Stimulated activated CD8-positive, alpha-beta memory T cell treated with anti-CD3 and anti-CD28 coated beads, Interleukin-4, amount 100 ng/mL, for 48 hours (primary cell): ENCODE data around the gene PTPRO.

Source experiments
- DNase-seq: peaks from one replicate; pipeline ENCODE4 v3.0.0-alpha.2; 2020

The PTPRO gene

DNA sequence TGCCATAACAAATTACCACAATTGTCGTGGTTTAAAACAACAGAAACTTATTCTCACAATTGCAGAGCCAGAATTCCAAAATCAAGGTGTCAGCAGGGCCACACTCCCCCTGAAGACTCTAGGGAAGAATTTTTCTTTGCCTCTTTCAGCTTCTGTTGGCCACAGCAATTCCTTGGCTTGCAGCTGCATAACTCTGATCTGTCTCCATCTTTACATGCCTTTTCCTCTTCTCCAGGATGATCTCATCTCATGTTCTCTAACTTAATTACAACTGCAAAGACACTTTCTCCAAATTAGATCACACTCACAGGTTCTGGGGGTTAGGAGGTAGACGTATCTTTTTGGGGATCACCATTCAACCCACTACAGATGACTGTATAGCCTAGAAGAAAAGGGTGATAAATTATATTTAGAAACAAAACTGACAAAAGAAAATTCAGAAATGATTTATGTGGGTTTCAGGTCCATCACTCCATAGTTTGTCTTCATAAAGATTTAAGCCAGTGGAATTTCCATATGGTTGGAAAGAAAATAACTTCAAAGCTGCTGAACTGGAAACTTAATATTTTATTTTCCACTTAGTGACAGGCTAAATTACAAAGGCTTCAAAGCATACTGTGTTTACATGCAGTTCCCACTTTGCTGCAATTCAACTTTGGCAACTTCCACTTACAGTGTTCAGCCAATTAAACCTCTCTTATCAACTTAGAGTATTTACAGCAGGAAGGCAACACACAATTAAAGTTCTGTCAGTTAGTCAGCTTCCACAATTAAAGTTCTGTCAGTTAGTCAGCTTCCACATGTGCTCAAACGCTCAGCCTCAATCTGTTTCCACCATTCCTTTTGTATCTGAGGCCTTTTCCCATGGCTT, 253.6 kb downstream of the PTPRO start:
- DNase-seq = no peak

DNA sequence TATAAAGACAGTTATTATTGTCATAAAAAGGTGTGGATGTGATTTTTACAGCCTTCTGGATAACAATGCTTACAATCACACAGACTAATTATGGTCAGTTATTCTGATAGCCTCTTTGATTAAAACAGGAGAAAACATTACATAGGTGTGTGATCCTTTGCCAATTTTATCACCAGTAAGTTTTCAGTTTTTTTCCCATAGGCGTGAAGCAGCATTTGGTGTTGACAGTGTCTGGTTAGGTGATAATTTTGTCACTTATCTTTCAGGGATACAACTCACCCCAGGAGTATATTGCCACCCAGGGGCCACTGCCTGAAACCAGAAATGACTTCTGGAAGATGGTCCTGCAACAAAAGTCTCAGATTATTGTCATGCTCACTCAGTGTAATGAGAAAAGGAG, 258.1 kb downstream of the PTPRO start:
- DNase-seq = no peak

DNA sequence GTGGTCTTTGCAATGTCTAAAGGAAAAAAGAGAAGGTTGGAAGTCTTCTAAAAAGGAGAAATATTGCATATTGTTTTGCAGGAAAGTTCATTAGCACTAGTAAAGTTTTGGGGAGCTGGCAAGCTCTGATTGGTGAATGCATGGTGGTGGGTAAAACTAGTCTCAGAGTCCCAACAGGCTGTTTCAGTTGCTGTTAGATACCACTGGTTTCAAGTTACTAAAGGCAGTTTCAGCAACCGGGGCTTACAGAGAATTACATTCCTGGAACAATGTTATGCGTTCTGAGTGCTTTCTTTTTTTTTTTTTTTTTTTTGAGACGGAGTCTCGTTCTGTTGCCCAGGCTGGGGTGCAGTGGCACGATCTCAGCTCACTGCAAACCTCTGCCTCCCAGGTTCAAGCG, 258.7 kb downstream of the PTPRO start:
- no peak for DNase-seq

DNA sequence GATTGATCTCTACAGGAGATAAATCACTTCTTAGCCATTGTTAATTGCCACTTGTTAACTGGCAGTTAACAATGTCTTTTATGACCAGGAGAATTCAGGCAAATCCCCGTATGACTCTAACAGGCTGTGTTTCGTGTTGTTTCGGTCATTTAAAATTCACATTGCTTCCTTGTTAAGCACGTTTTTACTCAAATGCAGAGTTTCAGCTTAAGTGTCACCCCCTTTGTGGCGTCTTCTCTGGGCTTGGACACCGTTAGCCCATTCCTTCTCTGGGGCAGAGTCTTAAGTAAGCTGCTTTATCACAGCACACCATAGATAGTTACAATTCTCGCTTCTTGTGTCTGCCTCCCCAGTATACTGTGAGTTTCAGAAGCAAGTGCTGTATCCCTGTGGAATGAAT, 261.5 kb downstream of the PTPRO start:
- no peak for DNase-seq

DNA sequence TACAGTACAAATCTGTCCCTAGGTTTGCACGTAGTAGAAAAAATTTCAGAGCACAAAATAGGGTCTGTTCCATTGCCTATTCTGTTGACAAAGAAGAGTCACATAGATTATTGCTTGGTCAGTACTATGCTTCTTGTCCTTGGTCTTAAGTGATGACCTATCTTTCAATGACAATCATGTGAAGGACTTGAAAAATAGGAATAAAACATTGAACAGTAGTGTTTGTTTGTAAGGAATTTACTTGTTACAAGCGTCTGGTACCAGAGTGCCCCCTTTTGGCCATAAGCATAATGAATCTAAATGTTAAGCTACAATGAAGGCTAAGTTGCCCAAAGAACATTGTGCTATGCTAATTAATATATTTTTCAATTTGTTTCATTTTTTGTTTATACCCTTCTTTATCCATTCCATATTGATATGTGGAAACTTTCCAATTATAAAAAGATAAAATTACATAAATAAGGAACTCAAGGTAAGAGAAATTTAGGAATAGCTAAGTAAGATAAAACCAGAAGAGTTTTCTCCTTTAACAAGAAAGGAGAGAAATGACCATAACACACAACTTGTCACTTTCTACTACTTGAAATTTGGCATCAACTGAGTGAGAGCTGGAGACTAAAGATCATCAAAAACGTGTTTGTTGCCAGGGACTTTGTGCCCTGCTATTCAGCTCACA, 262.2 kb downstream of the PTPRO start:
- peak; percentile 34 for DNase-seq

DNA sequence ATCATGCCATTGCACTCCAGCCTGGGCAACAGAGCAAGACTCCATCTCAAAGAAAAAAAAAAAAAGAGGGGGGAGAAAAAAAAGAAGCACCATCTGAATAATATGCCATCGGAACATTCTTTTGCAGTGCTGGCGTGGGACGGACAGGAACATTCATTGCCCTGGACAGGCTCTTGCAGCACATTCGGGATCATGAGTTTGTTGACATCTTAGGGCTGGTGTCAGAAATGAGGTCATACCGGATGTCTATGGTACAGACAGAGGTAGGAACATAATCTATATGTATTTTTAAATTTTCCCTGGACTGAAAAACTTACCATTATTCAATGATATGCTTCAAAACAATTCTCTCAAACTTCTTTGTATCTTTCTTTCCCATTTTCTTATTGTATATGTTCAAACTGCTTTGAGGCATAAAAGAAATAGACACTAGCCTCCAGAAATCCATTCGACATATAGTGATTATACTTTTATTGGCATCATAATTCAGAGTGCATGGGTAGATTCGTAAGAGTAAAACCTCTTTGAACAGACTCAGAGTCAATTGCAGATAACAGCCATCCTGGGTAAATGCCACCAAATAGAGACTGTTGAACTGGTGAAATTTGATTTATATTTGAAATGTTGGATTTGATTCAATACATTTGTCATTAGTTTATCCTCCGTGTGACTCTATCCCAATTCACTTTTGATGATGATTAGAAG, 267.2 kb downstream of the PTPRO start:
- no peak for DNase-seq

DNA sequence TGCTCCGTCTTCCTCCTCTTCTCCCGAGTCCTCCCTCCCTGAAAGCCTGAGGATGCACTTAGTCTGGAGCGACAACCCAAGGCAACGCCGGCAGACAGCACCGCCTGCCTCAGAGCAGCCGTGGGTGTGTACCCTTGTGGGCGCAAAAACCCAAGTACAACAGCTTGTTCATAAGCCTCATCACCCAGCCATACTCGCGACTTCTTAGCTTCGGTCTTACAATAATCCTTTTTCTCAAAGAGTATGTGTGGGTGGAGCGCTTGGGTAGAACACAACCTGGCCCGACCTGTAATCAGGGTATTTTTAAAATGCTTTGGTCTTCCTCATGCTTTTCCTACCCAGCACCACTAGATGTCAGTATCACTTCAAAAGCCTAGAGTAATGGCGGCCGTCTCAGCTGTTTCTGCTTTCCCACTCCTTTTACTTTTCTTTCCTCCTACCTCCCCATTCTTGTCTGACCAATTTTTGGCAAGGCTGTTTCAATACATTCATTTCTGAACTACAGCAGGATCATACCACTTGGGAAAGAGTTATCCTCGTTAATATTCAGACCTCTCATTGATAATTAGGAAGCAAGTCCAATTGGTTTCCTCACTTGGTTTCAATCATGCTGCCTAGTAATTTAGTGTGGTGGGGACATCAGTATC, 268.0 kb downstream of the PTPRO start:
- DNase-seq = peak; percentile 37

DNA sequence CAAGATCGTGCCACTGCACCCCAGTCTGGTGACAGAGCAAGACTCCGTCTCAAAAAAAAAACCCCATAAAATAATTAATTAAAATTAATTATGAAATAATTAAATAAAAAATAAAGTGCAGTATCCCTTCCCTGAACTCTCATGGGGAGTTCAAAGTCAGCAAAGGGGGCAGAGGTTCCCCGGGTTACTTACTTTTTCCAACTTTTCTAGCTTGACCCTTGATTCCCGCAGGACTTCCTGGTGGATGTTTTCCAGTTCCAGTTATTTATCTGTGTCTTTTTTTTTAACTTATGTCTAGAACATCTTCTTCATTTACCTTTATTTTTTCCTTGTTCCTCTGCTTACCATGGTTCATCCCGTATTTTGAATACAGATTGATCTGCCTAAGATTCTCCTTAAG, 269.5 kb downstream of the PTPRO start:
- DNase-seq = no peak

DNA sequence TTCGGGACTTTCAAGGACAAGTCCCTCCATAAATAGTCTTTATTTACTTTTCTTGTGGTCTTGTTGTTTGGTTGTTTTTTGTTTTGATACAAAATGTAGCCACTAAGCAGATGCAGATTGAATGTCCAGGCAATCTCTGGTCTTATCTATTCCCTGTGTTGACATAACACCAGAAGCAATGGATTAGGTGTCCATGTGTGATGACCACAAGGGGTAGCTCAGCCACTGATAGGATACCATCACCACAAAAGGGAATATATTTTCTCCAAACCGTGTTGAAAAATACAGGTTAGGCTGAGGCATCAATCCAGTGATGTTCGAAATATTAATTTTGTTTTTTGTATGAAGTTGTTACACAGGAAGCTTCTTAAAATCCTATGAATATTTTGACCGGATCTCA, 270.6 kb downstream of the PTPRO start:
- no peak for DNase-seq

DNA sequence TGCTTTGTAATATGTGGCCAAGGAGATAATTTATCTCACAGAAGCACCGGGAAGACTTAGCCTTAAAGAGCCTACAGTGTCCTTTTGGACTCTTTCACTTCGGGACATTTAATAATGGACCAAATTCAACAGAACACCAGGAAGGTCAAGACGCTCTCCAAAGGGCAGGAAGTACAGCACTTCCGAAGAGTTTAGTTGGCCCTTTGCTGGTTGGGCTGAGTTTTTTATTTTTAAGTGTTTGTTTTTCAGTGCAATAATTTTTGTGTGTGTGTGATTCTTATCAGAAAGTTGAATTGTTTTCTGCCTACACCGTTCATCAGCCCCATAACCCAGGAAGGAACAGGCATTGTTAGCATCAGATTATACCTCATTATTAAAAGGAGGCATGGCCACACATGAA, 273.9 kb downstream of the PTPRO start:
- DNase-seq = no peak

DNA sequence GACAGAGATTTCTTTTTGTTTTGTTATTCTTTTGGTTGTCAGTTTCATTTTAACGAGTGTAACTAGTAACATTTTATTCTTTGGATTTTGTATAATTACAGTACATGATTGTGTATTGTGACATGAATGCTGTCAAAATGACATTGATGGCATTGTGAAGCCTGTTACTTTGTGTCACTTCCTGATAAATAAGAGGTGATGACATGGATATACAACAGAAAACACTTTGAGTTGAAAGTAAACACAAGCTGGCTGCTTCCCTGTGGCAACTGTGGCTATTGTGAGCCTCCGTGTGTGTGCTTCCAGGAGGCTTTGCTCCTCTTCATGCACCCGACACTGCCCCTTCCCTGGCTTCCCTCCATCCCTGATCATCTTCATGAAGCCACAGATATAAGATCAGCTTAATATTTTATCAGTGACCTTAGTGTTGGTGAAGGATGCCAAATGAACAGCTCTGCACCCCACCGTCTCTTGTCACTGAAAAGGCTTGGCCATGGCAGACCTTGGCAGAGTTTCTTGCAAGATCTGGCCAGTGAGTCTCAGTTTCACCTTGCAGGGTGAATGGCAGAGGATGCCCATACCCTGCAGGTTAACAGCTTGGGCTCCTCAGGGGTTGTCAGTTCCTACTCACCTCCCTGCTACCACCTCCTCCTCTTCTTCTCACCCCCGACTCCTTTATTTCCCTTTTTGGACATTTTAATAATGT, 275.0 kb downstream of the PTPRO start:
- DNase-seq = no peak

DNA sequence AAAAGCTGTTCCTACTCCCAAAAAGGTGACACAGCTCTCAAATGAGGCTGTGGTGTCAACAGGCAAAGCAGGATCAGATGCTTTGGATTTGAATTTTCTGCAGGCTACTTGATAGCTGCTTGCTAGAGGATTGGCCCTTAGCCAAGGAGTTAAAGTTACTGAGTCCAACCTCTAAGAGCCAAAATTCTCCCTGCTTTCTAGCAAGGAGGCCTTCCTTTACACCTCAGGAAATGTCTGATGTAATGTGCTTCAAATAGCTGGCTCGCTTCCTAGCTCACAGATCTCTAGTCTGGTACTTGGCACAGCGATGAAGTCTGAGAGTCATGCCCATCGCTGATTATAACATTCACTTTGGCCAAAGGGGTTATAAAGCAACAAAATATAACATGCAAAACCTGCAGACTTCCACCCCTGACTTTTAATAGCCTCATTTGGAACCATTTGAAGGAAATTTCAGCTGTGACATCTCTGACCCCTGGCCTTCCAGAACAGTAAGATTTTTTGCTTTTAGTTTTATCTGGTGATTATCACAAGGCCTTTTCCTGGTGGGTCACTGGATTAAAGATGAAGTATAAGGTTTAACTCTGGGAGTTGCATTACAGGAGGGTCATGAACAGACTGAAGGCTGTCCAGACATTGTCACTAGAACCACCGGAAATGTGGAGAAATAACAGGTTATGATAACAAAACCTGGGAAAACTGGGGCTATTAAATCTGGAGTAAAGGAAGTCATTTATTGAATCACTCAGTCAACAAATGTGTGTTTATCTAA, 277.1 kb downstream of the PTPRO start:
- DNase-seq = no peak

DNA sequence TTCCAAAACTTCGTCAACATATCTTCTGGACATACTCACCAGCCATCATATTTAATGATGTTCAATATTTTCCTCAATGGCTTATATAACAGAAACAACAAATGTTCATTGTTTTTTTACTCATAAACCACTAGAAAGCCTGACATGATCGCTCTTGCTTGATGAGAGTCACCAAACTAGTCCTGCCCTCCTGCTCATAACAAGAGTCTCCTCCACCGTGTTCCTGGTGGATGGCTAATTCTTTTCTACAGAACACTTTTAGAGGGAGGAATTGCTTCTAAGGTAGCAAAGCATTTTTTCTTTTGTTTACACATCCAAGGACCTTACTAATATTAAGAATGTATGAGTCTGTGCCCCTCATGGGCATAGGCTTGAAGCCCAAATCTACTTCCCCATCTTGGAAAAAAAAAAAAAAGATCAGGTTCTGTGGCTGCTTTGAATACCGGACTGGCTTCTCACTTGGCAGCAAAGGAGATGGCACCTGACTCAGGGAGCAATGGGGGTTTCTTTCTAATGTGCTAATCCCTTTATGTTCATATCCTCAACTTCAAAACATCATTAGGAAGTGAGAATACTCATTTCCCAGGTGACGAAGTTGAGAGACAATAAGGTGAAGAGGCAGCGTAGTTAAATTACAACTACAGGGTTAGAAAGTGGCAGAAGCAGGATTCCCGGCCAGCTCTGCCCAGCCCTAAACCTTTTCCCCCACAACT, 278.1 kb downstream of the PTPRO start:
- DNase-seq = no peak

DNA sequence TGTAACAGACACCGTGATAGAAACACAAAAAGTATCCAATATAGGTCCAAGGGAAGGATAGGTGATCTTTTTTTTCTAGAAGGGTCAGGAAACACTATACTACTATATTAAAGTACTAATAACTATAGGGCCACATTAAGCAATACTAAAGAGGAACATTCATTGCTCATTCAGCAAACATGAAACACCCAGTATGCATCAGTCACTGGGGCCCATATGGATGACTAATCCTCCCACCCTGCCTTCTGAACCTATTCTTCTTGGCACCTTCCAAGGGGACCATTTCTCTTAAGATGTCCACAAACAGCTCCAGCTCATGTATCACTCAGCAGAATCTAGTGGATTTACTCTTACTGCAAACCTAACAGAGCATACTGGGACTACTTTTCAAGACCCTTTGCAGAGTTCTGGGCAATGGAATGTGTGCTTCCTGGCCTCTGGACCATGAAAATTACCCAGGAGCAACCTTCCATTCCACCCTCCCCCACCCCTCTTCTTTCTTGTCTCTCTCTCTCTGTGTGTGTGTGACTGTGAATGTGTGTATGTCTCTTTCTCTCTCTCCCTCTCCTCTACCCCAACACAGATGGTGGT, 279.0 kb downstream of the PTPRO start:
- no peak for DNase-seq

DNA sequence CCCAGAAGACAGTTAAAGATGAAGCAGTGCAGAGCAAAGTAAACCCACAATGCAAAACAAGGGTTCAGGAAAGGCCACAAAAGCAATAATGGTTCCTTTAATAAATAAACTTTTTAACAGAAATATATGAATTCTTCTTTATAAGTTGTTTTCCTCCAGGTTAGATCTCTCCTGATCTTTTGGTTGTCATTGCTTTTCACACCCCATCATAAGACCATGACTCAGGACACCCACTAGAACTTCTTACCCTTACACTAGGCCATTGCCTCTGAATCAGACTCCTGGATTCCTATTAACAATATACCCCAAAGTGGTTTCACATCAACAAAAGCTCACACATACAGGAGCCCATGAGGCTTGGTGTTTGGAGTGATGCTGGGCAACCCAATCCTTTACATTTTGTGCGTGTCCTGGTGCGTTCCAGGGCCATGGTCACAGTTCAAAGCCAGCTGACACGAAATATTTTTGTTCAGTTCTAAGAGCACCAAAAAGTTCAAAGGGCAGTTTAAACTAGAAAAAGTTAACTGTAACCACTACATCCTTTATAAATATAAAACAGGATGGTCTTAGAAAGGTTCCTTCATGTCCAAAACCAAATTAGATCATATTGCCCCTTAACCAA, 279.9 kb downstream of the PTPRO start:
- no peak for DNase-seq

DNA sequence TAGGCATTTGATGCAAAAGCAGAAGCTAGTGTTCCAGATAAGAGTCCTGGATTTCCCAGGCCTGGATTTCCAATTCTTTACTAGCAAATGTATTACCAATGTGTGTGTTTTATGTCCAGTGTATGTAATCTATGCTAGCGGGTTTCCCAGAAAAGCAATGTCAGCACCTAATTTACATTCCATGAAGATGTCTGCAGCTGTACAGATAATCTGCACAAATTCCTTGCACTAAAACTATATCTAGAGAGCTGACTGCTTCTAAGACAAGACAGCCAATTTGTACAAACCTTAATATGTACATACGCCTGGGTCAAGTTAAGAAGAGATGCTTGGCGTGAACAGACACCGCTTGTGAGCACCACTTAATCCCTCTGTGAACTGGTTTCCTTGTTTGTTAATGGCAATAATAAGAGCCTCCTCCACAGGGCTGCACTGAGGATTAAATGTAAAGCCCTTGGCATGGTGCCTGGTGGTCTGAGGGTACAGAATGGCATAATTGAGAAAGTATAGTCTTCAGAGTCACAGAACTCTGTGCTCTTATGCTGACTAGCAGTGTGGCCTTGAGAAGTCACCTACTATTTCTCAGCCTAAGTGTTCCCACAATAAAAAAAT, 281.3 kb downstream of the PTPRO start:
- DNase-seq = no peak

DNA sequence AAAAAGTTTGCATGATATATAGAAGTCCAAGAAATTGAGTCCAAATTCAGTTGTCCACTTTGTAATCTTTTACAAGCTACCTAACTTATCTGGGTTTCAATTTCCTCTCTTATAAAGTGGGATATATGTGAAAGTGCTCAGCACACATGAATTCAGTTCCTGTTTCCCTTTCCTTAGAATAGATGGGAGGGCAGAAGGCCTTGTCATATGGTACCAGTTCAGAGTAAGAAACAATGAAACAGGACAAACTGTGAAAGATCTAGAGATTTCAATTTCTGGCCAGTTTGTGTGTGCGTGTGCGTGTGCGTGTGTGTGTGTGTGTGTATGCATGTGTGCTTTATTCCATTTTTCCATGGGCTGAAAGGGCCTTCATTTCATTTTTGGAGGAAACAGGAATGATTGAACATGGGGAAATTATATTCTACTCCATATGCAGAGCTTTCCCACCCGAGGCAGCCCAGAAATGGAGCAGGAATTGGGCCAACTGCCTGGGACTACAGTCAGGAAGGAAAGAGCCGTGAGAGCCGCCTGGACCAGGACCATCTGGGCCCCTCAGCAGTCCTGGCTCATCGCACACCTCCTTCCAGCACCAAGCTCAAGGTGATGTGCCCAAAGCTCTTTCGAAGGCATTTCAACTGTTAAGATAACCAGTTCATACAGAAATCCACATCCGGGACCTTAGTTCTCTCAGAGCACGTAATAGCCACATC, 283.7 kb downstream of the PTPRO start:
- DNase-seq = no peak

DNA sequence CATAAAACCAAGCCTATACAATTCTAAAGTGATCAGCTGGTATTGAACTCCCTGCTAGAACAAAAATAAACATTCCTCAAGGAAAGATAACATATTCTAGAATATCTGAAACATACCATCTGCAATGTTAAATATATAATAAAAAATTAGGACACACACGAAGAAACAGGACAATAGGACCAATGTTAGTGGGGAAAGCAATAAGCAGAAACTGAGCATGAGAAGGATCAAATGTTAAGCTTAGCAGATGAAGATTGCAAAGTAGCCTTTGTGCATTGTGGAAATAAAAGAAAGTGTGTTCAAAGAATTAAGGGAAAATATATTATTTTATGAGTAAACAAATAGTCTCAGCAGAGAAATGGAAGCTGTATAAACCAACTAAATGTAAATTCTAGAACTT, 286.1 kb downstream of the PTPRO start:
- no peak for DNase-seq

DNA sequence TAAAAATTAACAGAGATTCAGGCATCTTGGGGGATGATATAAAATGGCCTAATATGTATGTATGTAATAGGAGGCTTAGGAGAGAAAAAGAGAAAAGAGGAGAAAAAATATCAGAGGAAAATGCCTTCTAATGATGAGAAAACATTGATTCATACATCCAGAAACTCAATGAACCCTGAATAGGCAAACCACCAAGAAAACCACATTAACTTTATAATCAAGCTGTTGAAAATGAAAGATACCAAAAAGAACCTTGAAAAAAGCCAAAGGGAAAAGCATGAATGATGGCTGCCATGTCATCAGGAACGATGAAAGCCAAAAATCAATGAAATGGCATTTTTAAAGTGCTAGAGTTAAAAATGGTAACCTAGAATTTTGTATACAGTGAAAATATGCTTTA, 286.6 kb downstream of the PTPRO start:
- DNase-seq = no peak
